Endothelial cell of umbilical vein (primary cell): Measurements from ENCODE around the gene MALRD1. TPM values are rescaled to one million over a fixed set of nuclear protein-coding genes. Genes with fewer than 3 reads are reported as not detected.

Source experiments
- BruUV-seq: library from RNA; stranded (reverse); fragments of 400-500 nt; replicated peaks from 2 replicates; lab custom pipeline; 2021; lab: Mats Ljungman, UMichigan
- CTCF ChIA-PET: fragments of 300-600, 350-600 bp; sonication (Branson Sonifier 250); formaldehyde crosslinking; loops from one replicate; lab custom pipeline; 2021; ENCODE audit warnings: antibody characterized with exemption, inconsistent platforms; lab: Charles Lee
- POLR2A ChIA-PET: fragments of 300-600, 350-600 bp; sonication (Branson Sonifier 250); formaldehyde crosslinking; loops from one replicate; lab custom pipeline; 2021; ENCODE audit warnings: antibody characterized with exemption, inconsistent platforms; lab: Charles Lee
- DNase-seq: peaks from one replicate; pipeline ENCODE4 v3.0.0-alpha.2; 2011; ENCODE audit warnings: low read depth, low spot score
- FAIRE-seq: peaks from 2 replicates; lab custom pipeline; 2011; peaks lifted over from hg19 to GRCh38; lab: Jason Lieb, UNC
- H2AFZ ChIP-seq: 2 replicates; pipeline ENCODE4 v1.6.0; 2012; ENCODE audit warnings: low read depth, low read length, control low read depth, inconsistent platforms
- H3K27ac ChIP-seq: 2 replicates; pipeline ENCODE4 v1.5.1; 2011; ENCODE audit warnings: low read depth, mild to moderate bottlenecking, control low read depth, low read length, moderate library complexity; ENCODE audit not compliant: insufficient read depth
- H3K27me3 ChIP-seq, 2 experiments: 2 replicates each; pipeline versions ENCODE4 v1.6.0 to v1.6.1; 2011; ENCODE audit warnings: low read length in 2 of 2, mixed read lengths in 1 of 2; ENCODE audit not compliant: control insufficient read depth in 2 of 2, insufficient read depth in 2 of 2
- H3K36me3 ChIP-seq, 2 experiments: 2 replicates in 1 of 2; 3 replicates in 1 of 2; pipeline ENCODE4 v1.5.1; 2011; ENCODE audit warnings: low read length in 2 of 2, mild to moderate bottlenecking in 1 of 2, moderate library complexity in 1 of 2; ENCODE audit not compliant: control insufficient read depth in 2 of 2, insufficient read depth in 2 of 2; ENCODE audit errors: extremely low read depth in 1 of 2
- H3K4me1 ChIP-seq: 3 replicates; pipeline ENCODE4 v1.5.1; 2011; ENCODE audit warnings: mild to moderate bottlenecking, low read length; ENCODE audit not compliant: control insufficient read depth, insufficient read depth; ENCODE audit errors: extremely low read depth
- H3K4me2 ChIP-seq: 2 replicates; pipeline ENCODE4 v1.6.1; 2011; ENCODE audit warnings: low read length, control low read depth, mixed read lengths; ENCODE audit not compliant: insufficient read depth
- H3K4me3 ChIP-seq, 3 experiments: fragments of 200-600 bp in 1 of 3; sonication (generic), shearing (Covaris generic) in 1 of 3; replicated peaks in 1 of 3; 2 replicates each; pipeline ENCODE4 v1.5.1; 2011 to 2016; ENCODE audit warnings: control low read depth in 3 of 3, low read length in 3 of 3, mild to moderate bottlenecking in 2 of 3, inconsistent platforms in 1 of 3, low read depth in 1 of 3, moderate library complexity in 1 of 3; ENCODE audit not compliant: insufficient read depth in 1 of 3
- H3K79me2 ChIP-seq: 2 replicates; pipeline ENCODE4 v1.6.0; 2012; ENCODE audit warnings: low read length, inconsistent platforms; ENCODE audit not compliant: control insufficient read depth, insufficient read depth
- H3K9ac ChIP-seq: replicated peaks from 2 replicates; pipeline ENCODE3; 2011; ENCODE audit warnings: low read length, control low read depth; ENCODE audit not compliant: insufficient read depth; ENCODE audit errors: extremely low read depth
- H3K9me1 ChIP-seq: replicated peaks from 3 replicates; pipeline ENCODE4 v1.6.0; 2011; ENCODE audit warnings: mild to moderate bottlenecking, low read length; ENCODE audit not compliant: control insufficient read depth, insufficient read depth; ENCODE audit errors: extremely low read depth
- H3K9me3 ChIP-seq: replicated peaks from 2 replicates; pipeline ENCODE4 v1.5.1; 2012; ENCODE audit warnings: low read length, inconsistent platforms; ENCODE audit not compliant: control insufficient read depth, insufficient read depth
- H4K20me1 ChIP-seq: replicated peaks from 2 replicates; pipeline ENCODE3; 2011; ENCODE audit warnings: mild to moderate bottlenecking, low read length; ENCODE audit not compliant: control insufficient read depth, insufficient read depth; ENCODE audit errors: extremely low read depth
- CTCF ChIP-seq, 2 donors: IDR thresholded peaks; 1 replicate in 1 of 2; 2 replicates in 1 of 2; pipeline ENCODE4 v1.5.1; 2011; ENCODE audit warnings: low read length in 2 of 2, mild to moderate bottlenecking in 2 of 2, moderate library complexity in 2 of 2, control low read depth in 1 of 2, inconsistent platforms in 1 of 2, low read depth in 1 of 2; ENCODE audit not compliant: insufficient read depth in 1 of 2; ENCODE audit errors: extremely low read depth in 1 of 2
- EZH2 ChIP-seq: IDR thresholded peaks from 2 replicates; pipeline ENCODE4 v1.6.1; 2012; ENCODE audit warnings: borderline replicate concordance, low read depth, mild to moderate bottlenecking, moderate library complexity, low read length, inconsistent platforms; ENCODE audit not compliant: severe bottlenecking
- FOS ChIP-seq: IDR thresholded peaks from 2 replicates; pipeline ENCODE4 v1.6.1; 2011; ENCODE audit warnings: mild to moderate bottlenecking, low read length, moderate library complexity, borderline replicate concordance; ENCODE audit not compliant: insufficient read depth
- GATA2 ChIP-seq: IDR thresholded peaks from 2 replicates; pipeline ENCODE4 v1.7.0; 2011; ENCODE audit warnings: low read depth, mild to moderate bottlenecking, moderate library complexity, mixed read lengths, low read length; ENCODE audit not compliant: insufficient read length, insufficient read depth
- JUN ChIP-seq: IDR thresholded peaks from 2 replicates; pipeline ENCODE4 v1.6.1; 2011; ENCODE audit warnings: borderline replicate concordance, low read depth; ENCODE audit not compliant: insufficient read length, insufficient read depth
- MAX ChIP-seq: IDR thresholded peaks from 2 replicates; pipeline ENCODE4 v1.6.1; 2011; ENCODE audit not compliant: insufficient read depth, insufficient read length
- MYC ChIP-seq: IDR thresholded peaks from one replicate; pipeline ENCODE4 v1.6.1; 2011; ENCODE audit warnings: mild to moderate bottlenecking, low read depth, low read length
- POLR2A ChIP-seq: IDR thresholded peaks from 2 replicates; pipeline ENCODE4 v1.6.1; 2012; ENCODE audit warnings: low read depth, mild to moderate bottlenecking, control low read depth, low read length
- POLR2AphosphoS5 ChIP-seq: IDR thresholded peaks from 2 replicates; pipeline ENCODE4 v1.6.1; 2012; ENCODE audit warnings: low read depth, mild to moderate bottlenecking, control low read depth, low read length, moderate library complexity; ENCODE audit not compliant: insufficient read depth
- dilution Hi-C: fragments of 300-500 bp; cut with MboI; formaldehyde crosslinking; loops from one replicate; pipeline ENCODE4 v1.15.0; 2019; ENCODE audit warnings: low sequenced_read_pairs; ENCODE audit not compliant: extremely low pct_ligation_motif_present
- intact Hi-C: fragments of 100-400 bp; cut with micrococcal nuclease; formaldehyde crosslinking; loops from one replicate; pipeline ENCODE4 v1.10.0; 2022
- polyA plus RNA-seq, 4 experiments: library from polyadenylated mRNA; depleted of rRNA in 3 of 4; stranded (reverse) in 3 of 4; unstranded in 1 of 4; fragments of >200 nt; gene quantifications; 2 replicates each; pipeline versions ENCODE4 v1.2.1 to v1.2.3, GENCODE V29; 2011 to 2012; ENCODE audit warnings: missing spikeins in 1 of 4
- total RNA-seq: library from RNA; stranded (reverse); gene quantifications from 2 replicates; pipeline ENCODE4 v1.2.3, GENCODE V29; 2021

MALRD1 gene
- total and polyA plus RNA-seq, 2 donors (not counting 3 experiments of a cell fraction or from before 2014, with no cell fraction given) = not detected

GRCh38 chr10:19668116-19668515 lies 619.5 kb downstream of the MALRD1 start:
- Histone ChIP-seq H3K4me3 (no peak overlapping the region), H4K20me1 (no peaks in the 10 kb centered on the region), H3K9me3 (no peaks in the 10 kb centered on the region), H3K4me2 (no peak overlapping the region), H3K36me3 (no peaks in the 10 kb centered on the region), H3K4me1 (no peaks in the 10 kb centered on the region), H3K79me2 (no peaks in the 10 kb centered on the region), H3K9ac (no peak overlapping the region), H2AFZ (no peak overlapping the region), H3K27me3 (no peaks in the 10 kb centered on the region), H3K27ac (no peak overlapping the region), H3K9me1 (no peaks in the 10 kb centered on the region)
- no TSS peak for BruUV-seq
- dilution Hi-C loops = no loop called here
- CTCF ChIA-PET = no interaction called here
- DNase-seq (no peak), FAIRE-seq (no peak)
- POLR2A ChIA-PET = no interaction called here
- intact Hi-C loops = no loop called here
- TF ChIP-seq POLR2A = no peak
- no peak for TF ChIP-seq JUN
- TF ChIP-seq MYC = no peak
- no peak for TF ChIP-seq GATA2
- TF ChIP-seq POLR2AphosphoS5 = no peak
- TF ChIP-seq EZH2 = no peak
- no peak for TF ChIP-seq MAX
- TF ChIP-seq CTCF (IDR thresholded peaks at IDR 0.05; ENCODE audit: extremely low read depth in 1 of 2, insufficient read depth in 1 of 2, low read depth in 1 of 2, low read length in 2 of 2) = no peak
- TF ChIP-seq FOS = no peak
